ENCODE measurements around the gene PARD6B.
"Not testable (repeated sequence)": the region's sequence is repeated elsewhere in the genome, so short reads cannot be mapped to it uniquely, and the experiment has no call there.

PARD6B gene

GRCh38 chr20:50792708-50793574 is 61.6 kb downstream of the PARD6B start:
- Histone ChIP-seq H4K20me1 (ENCODE audit: insufficient read depth, low read length) (no peaks in the 10 kb centered on the region; the same call in 1 of the 2 replicates), H3K36me3 (ENCODE audit: insufficient read depth, low read length) (no peaks in the 10 kb centered on the region), H3K4me2 (ENCODE audit: insufficient read depth, low read length) (no peak overlapping the region), H2AFZ (ENCODE audit: low read depth, low read length) (no peak overlapping the region), H3K9me3 (ENCODE audit: insufficient read depth, low read length, severe bottlenecking) (no peaks in the 10 kb centered on the region), H3K27ac (ENCODE audit: low read length) (no peak overlapping the region), H3K27me3 (ENCODE audit: insufficient read depth, low read length, poor library complexity) (peaks cover 16% of the 10 kb centered on the region), H3K4me1 (ENCODE audit: insufficient read depth, low read length) (peaks cover 10% of the 10 kb centered on the region), H3K9ac (ENCODE audit: low read depth, low read length) (no peak overlapping the region), H3K79me2 (ENCODE audit: insufficient read depth, low read length) (no peaks in the 10 kb centered on the region), H3K4me3 (ENCODE audit: low read depth in 1 of 2, low read length in 2 of 2) (no peak overlapping the region)
- TF ChIP-seq CTCF (IDR thresholded peaks at IDR 0.05; ENCODE audit: borderline replicate concordance, extremely low read depth, low read length, poor library complexity, severe bottlenecking), result no peak
- no peak for TF ChIP-seq EZH2 (IDR thresholded peaks at IDR 0.05; ENCODE audit: borderline replicate concordance, low read depth, low read length, severe bottlenecking)
- no peak for DNase-seq
- no peak for ATAC-seq (ENCODE audit: insufficient read depth, low read depth)

GRCh38 chr20:50793575-50794016 is 62.2 kb downstream of the PARD6B start:
- peaks cover 18% of the 10 kb centered on the region for H3K27me3 ChIP-seq (ENCODE audit: insufficient read depth, low read length, poor library complexity)
- not testable (repeated sequence) for H3K27ac ChIP-seq (ENCODE audit: low read length); ATAC-seq (ENCODE audit: insufficient read depth, low read depth); H3K4me2 ChIP-seq (ENCODE audit: insufficient read depth, low read length); H3K79me2 ChIP-seq (ENCODE audit: insufficient read depth, low read length); H3K9ac ChIP-seq (ENCODE audit: low read depth, low read length); H3K9me3 ChIP-seq (ENCODE audit: insufficient read depth, low read length, severe bottlenecking); H2AFZ ChIP-seq (ENCODE audit: low read depth, low read length); H3K4me3 ChIP-seq (ENCODE audit: low read depth in 1 of 2, low read length in 2 of 2); H3K36me3 ChIP-seq (ENCODE audit: insufficient read depth, low read length); H3K4me1 ChIP-seq (ENCODE audit: insufficient read depth, low read length); H4K20me1 ChIP-seq (ENCODE audit: insufficient read depth, low read length)
- TF ChIP-seq CTCF (IDR thresholded peaks at IDR 0.05; ENCODE audit: borderline replicate concordance, extremely low read depth, low read length, poor library complexity, severe bottlenecking), result peak; percentile 43
- peak; percentile 23 for DNase-seq

GRCh38 chr20:50794181-50794845 is 62.9 kb downstream of the PARD6B start:
- H3K27me3 ChIP-seq (ENCODE audit: insufficient read depth, low read length, poor library complexity), result peaks cover 25% of the 10 kb centered on the region
- no peak overlapping the region for H3K9ac ChIP-seq (ENCODE audit: low read depth, low read length)
- H3K79me2 ChIP-seq (ENCODE audit: insufficient read depth, low read length), result no peaks in the 10 kb centered on the region
- ATAC-seq (ENCODE audit: insufficient read depth, low read depth), result no peak
- peak overlapping the region; percentile 86 for H3K4me2 ChIP-seq (ENCODE audit: insufficient read depth, low read length)
- no peaks in the 10 kb centered on the region for H3K36me3 ChIP-seq (ENCODE audit: insufficient read depth, low read length)
- no peak overlapping the region for H3K27ac ChIP-seq (ENCODE audit: low read length)
- H2AFZ ChIP-seq (ENCODE audit: low read depth, low read length), result no peak overlapping the region
- H3K4me3 ChIP-seq (ENCODE audit: low read depth in 1 of 2, low read length in 2 of 2), result no peak overlapping the region
- H3K9me3 ChIP-seq (ENCODE audit: insufficient read depth, low read length, severe bottlenecking), result no peaks in the 10 kb centered on the region
- TF ChIP-seq CTCF (IDR thresholded peaks at IDR 0.05; ENCODE audit: borderline replicate concordance, extremely low read depth, low read length, poor library complexity, severe bottlenecking) (no peak), EZH2 (IDR thresholded peaks at IDR 0.05; ENCODE audit: borderline replicate concordance, low read depth, low read length, severe bottlenecking) (no peak)
- peaks cover 5% of the 10 kb centered on the region; the same call in 1 of the 2 replicates for H4K20me1 ChIP-seq (ENCODE audit: insufficient read depth, low read length)
- no peak for DNase-seq
- H3K4me1 ChIP-seq (ENCODE audit: insufficient read depth, low read length), result peaks cover 10% of the 10 kb centered on the region
